GM12892 (cell line): Measurements from ENCODE around the gene GALNT14.

Source experiments
- POLR2A ChIP-seq: IDR thresholded peaks from 2 replicates; pipeline ENCODE4 v1.6.1; 2011; ENCODE audit warnings: low read depth, low read length, control low read depth
- TAF1 ChIP-seq: IDR thresholded peaks from 2 replicates; pipeline ENCODE4 v1.6.1; 2011; ENCODE audit warnings: low read depth, mild to moderate bottlenecking, control low read depth, low read length, borderline replicate concordance

DNA sequence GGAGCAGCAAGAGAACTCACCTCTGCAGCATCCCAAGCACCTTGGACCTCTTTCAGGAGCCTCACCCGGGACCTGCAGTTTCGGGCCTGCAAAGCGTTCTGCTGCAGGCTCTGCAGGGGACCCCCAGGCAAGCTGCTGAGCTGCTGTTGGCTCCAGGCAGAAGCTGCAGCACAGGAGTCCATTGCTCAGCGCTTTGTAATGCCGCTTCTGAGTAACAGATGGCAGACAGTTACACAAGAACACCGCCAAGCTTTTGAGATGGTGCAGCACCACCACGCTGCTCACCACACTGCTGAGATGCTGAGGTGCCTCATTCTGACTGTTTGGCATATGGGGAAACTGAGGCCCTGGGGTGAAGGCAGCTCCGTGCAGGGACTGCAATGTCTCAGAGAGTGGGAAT is 1.9 kb upstream of the GALNT14 start:
- TF ChIP-seq POLR2A (no peak), TAF1 (no peak)
